GM18499 (cell line): ENCODE measurements around the gene CXCL5.
"Not testable (repeated sequence)": the region's sequence is repeated elsewhere in the genome, so short reads cannot be mapped to it uniquely, and the experiment has no call there.

ENCODE experiments used
- ATAC-seq: cut with Tn5 transposase; IDR thresholded peaks from one replicate; pipeline ENCODE4 v1.9.1; 2021; ENCODE audit warnings: moderate number of reproducible peaks; ENCODE audit not compliant: insufficient read depth, unreplicated experiment

The CXCL5 gene

GRCh38 chr4:74016068-74016467 is 17.6 kb upstream of the CXCL5 start:
- no peak for ATAC-seq

DNA sequence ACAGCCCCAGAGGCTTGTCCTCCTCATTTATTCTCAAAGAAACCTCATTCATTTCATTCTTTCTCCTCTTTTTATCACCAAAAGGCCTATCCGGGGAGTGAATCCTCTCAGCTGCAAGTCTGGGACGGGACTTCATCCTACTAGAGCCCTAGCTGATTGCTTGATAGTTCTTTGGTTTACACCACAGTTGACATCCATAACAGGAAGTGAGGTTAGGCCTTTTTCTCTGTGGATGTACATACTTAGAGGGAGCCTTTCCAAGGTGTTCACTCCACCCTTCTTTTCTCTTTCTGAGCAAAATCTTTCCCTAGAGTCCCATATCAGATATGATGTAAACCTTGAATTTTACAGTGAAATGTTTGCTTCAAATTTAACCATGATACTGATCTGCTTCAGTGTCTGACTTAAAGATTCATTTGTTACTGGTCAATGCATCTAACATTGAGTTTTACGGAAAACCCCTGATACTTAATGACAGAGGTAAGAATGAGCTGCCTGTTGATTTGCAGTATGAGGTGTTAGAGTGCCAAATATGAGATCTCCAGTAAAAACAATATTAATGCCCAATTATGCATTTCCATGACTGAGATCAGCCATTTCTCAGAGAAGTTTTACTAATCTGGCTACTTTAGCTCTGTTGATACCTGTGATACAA is 16.8 kb upstream of the CXCL5 start:
- ATAC-seq: no peak

GRCh38 chr4:74014332-74014731 is 15.9 kb upstream of the CXCL5 start:
- ATAC-seq: no peak

GRCh38 chr4:74013264-74013663 is 14.8 kb upstream of the CXCL5 start:
- ATAC-seq: no peak

- no peak for ATAC-seq
These were observed 13.7 kb upstream of the CXCL5 start for GRCh38 chr4:74012130-74012529.

- no peak for ATAC-seq
These were observed 10.8 kb upstream of the CXCL5 start for GRCh38 chr4:74009307-74009706.

DNA sequence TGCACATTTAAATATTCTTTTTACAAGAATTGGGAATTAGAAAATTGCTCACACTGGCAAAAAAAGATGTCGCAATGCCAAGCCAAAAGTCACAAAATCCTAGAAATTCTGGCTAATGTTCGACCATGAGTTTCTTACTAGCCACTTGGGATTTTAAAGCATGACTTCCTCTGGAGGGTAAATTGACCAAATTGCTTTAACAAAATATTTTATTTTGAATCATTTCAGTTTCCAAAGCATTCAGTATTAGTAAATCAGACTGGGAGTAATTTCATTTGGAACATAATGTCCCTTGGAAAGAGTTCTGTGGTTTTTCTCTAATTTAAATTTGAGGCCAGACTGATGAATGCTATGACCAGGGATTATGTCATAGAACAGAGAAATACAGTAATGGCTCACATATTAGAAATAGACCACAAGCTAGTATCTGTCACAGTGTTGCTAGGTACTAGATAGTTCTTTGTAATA is 7.6 kb upstream of the CXCL5 start:
- no peak for ATAC-seq

GRCh38 chr4:74005528-74005927 is 7.1 kb upstream of the CXCL5 start:
- no peak for ATAC-seq

- no peak for ATAC-seq
These were observed 6.2 kb upstream of the CXCL5 start for GRCh38 chr4:74004668-74005067.

GRCh38 chr4:74000301-74000700 is 1.8 kb upstream of the CXCL5 start:
- ATAC-seq: no peak

DNA sequence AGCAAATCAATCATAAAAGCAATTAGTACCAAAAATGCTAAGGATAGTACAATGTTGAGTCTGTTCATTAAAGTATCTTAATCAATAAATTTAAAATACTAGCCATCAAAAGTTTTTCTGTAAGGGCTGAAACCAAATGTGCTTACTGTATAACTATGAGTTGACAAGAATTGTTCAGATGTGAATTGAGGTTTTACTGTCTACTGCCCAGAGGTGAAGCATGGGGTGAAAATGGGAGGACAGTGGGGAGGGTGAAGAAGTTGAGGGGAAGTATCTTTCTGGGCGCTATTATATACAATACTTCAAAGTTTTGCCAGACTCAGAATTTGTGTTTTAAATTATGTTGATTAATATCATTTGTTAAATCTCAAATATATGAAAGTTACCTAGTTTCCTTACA is 6.4 kb downstream of the CXCL5 start:
- ATAC-seq: no peak

DNA sequence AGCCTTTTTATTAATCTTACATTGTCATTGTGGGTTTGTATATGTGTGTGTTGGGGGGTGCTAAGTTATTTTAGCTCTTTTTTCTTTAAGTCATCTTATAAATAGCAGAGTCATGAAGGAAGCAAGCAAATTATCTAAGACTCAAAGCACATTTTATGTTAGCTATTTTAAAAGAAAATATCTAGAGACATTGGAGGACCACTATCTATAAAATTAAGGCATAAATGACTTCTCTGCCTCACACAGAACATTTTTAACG is 6.8 kb downstream of the CXCL5 start:
- no peak for ATAC-seq

GRCh38 chr4:73990988-73991741 is 7.3 kb downstream of the CXCL5 start:
- ATAC-seq: no peak

GRCh38 chr4:73989928-73990327 is 8.5 kb downstream of the CXCL5 start:
- no peak for ATAC-seq

DNA sequence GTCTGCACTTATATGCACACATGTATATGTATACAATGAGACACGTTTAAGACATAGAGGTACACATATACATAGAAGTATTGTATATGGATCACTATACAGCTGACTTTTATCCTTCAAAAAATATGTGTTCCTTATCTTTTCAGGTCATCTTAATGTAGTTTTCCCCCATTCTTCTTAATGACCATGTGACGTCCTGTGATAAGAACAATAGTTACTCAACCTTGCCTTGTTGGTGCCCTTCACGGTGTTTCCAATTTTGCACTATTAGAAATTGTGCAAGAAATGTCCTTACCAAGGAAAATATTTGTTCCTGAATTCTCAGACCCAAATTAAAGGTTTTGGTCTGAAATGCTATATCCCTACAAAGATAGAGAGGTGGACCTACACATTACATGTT is 9.4 kb downstream of the CXCL5 start:
- no peak for ATAC-seq

DNA sequence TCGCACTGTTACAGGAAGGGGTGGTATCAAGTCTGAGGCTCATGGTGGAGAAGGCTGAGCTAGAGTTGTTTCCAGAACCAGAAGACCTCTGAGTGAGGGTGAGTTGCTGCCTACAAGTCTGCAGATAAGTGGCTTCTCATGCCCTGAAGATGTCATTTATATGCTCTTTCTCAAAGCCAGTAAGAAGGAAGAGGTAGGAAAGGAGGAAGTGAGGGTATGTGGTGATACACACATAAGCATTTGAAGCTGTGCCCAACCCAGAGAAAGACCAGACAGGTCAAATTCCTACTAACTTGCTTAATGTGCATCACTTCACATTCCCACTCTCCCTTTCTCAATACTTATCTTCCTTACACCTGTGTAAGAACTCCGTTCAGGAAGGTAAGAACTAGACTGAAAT is 10.4 kb downstream of the CXCL5 start, which contains the start of gene PPBP:
PPBP (minus strand) TSS at position 130 of the 400 bp plus-strand sequence; CDS start at position 43, 87 bp downstream.
- no peak for ATAC-seq

- no peak for ATAC-seq
These were observed 13.0 kb downstream of the CXCL5 start for GRCh38 chr4:73985528-73985852.

DNA sequence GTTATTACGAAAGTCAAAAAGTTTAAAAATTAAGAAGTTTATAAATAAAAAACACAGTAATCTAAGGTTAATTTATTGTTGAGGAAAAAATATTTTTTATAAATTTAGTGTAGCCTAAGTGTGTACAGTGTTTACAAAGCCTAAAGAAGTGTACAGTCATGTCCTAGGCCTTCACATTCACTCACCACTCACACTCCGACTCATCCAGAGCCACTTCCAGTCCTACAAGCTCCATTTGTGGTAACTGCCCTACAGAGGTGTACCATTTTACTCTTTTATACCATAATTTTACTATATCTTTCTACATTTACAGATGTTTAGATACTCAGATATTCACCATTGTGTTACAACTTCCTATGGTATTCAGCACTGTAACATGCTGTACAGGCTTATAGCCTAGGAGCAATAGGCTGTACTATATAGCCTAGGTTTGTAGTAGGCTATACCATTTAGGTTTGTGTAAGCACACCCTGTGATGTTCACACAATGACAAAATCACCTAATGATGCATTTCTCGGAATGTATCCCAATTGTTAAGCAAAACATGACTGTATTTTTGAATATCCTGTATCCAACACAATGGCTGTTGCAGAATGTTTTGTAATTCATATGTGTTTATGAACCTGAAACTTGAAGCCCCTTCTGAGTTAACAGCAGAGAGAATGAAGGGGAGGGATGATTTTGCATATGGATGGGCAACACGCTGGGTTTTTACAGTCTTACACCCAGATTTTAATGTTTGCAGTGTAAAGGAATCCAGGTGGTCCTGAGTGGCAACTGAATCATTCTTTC is 13.5 kb downstream of the CXCL5 start:
- ATAC-seq: no peak

DNA sequence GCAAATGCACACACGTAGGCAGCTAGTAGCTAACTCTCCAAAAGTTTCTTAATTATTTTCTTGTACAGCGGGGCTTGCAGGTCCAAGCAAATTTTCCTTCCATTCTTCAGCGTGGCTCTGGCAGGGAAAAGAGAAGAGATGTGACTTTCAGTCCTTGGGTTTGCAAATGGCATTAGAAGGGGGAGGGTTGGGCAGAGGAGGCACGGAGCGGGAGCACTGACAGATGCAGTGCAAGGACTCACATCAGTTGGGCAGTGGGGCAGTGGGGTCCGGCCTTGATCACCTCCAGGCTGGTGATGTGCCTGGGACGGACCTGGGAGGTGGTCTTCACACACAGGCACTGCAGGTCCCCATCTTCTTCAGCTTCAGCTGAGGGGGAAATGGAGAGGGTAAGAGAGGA is 17.3 kb downstream of the CXCL5 start:
- not testable (repeated sequence) for ATAC-seq

DNA sequence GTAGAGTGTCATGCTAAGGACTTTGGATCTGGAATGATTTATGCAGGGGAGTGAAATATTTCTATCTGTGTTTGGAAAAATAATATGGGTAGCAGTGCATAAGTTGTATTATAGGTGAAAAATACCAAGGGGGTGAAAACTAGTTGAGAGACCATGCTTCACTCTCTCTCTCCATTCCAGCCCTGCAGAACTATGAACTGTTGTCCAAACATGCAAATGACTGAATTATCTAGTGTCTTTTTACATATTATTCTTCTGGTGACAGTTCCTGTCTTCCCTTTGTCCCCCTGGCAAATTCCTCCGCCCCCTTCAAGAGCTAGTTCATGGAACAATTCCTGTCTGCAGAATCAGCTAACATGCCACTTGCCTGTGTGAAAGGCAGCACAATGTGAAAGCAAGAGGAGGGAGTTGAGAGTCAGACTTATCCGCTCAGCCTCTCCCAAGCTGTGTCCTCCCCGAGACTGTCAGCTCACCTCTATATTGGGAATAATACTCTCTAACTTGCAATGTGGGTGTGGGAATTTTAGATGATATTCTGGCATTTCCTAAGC is 19.0 kb downstream of the CXCL5 start:
- no peak for ATAC-seq

DNA sequence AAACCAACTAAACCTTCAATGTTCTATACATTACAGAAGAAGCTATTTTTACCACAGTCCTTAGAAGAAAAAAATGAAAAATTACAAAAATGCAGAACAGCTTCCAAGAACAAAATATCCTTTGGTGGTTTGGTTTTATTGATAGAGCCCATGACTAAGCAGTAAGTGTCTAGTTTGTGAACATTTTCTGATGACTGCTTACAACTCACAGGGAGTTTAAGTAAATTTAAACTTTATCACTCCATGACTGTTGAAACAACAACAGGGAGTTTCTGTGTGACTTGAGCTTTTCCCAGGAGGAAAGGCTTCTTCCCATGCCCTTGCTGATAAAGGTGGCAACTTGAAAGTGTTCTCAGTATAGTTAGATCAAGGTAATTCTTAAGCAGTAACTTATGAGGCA is 19.6 kb downstream of the CXCL5 start:
- no peak for ATAC-seq
